Adrenal gland (tissue), 12 donors: ENCODE measurements around the gene IPCEF1. TPM values are rescaled to one million over a fixed set of nuclear protein-coding genes. Genes with fewer than 3 reads are reported as not detected.
"Not testable (repeated sequence)": the region's sequence is repeated elsewhere in the genome, so short reads cannot be mapped to it uniquely, and the experiment has no call there.

Source experiments
- DNase-seq, 7 donors: peaks; one replicate each; pipeline ENCODE4 v3.0.0-alpha.2; 2019 to 2020
- H3K27ac ChIP-seq, 5 donors: fragments of 200-600 bp; sonication (generic) in 4 of 5; 1 replicate in 3 of 5; 2 replicates in 2 of 5; pipeline versions ENCODE4 v1.5.1 to v1.8.0; 2016 to 2020; ENCODE audit warnings: mild to moderate bottlenecking in 1 of 5
- H3K27me3 ChIP-seq: fragments of 200-600 bp; 2 replicates; pipeline ENCODE4 v1.8.0; 2021
- H3K36me3 ChIP-seq, 2 donors: fragments of 200-600 bp; replicated peaks in 1 of 2; 1 replicate in 1 of 2; 2 replicates in 1 of 2; pipeline versions ENCODE4 v1.5.1 to v1.8.0; 2018 to 2022
- H3K4me1 ChIP-seq, 2 donors: fragments of 200-600 bp; replicated peaks in 1 of 2; 1 replicate in 1 of 2; 2 replicates in 1 of 2; pipeline versions ENCODE4 v1.5.1 to v1.8.0; 2018 to 2021
- H3K4me3 ChIP-seq, 4 donors: fragments of 200-600 bp; sonication (generic) in 3 of 4; one replicate each; pipeline ENCODE4 v1.5.1; 2016 to 2018
- H3K9me3 ChIP-seq, 3 donors: fragments of 200-600 bp; sonication (generic) in 1 of 3; replicated peaks in 1 of 3; 1 replicate in 2 of 3; 2 replicates in 1 of 3; pipeline versions ENCODE4 v1.5.1 to v1.8.0; 2016 to 2021
- POLR2A ChIP-seq, 2 donors: fragments of 450-650 bp; IDR thresholded peaks; one replicate each; pipeline ENCODE4 v1.6.1; 2017; ENCODE audit warnings: antibody characterized with exemption in 2 of 2, mild to moderate bottlenecking in 2 of 2, moderate library complexity in 1 of 2
- WGBS, 4 donors: extraction: QIAGEN DNeasy Blood & Tissue Kit in 2 of 4; methylation state at CpG; one replicate each; pipeline versions ENCODE4 v1.1.5 to v1.1.7; 2013 to 2017; 5-methylcytosine and 5-hydroxymethylcytosine counted together
- intact Hi-C, 2 donors: fragments of 100-400 bp; cut with DNase I; formaldehyde crosslinking; loops; one replicate each; pipeline versions ENCODE4 v1.14.1 to v1.15.0; 2022 to 2023
- polyA plus RNA-seq, 3 donors: library from polyadenylated mRNA; stranded (reverse); fragments of 200-250 nt in 2 of 3; fragments of 350-450 nt in 1 of 3; fragmentation: Illumina TruSeq in 1 of 3; extraction: RNeasy Lipid Tissue Mini Kit (QIAGEN cat#74804) in 1 of 3; gene quantifications; one replicate each; pipeline ENCODE4 v1.2.3, GENCODE V29; 2013 to 2014
- total RNA-seq, 9 donors: library from RNA; depleted of rRNA in 4 of 9; stranded (reverse); fragments of >200 nt in 4 of 9; fragments of 120-200 nt in 1 of 9; fragmentation: NEBNext Ultra II Directional in 1 of 9; extraction: Animal tissue kit (Norgen Biotek cat#: 25700) in 1 of 9; gene quantifications; one replicate each; pipeline versions ENCODE4 v1.1.0 to v1.2.4, GENCODE V29; 2013 to 2023
- TF ChIP-seq, protein P1 (sequence below), 6 experiments: fragments of 450-650 bp in 4 of 6; fragments of 200-600 bp in 2 of 6; sonication (generic) in 1 of 6; IDR thresholded peaks; 1 replicate in 5 of 6; 2 replicates in 1 of 6; pipeline versions ENCODE4 v1.5.1 to v1.8.0; 2016 to 2021; ENCODE audit warnings: antibody characterized with exemption in 6 of 6, mild to moderate bottlenecking in 2 of 6, moderate library complexity in 1 of 6
- donor health status: healthy with polysubstance abuse.
- donor health status: Bipolar disorder and iron deficiency.
- donor health status: DM: yes; HTN: yes; CAD: no.
- donor health status: DM: no; HTN: no; CAD: no.
- donor health status: DM: no; HTN: no; CAD: no.
- donor health status: DM: yes; HTN: yes; CAD: no.

IPCEF1 gene
- total and polyA plus RNA-seq, 12 donors, result 0.07 to 1.2 (median 0.72) TPM; not detected in 1

DNA sequence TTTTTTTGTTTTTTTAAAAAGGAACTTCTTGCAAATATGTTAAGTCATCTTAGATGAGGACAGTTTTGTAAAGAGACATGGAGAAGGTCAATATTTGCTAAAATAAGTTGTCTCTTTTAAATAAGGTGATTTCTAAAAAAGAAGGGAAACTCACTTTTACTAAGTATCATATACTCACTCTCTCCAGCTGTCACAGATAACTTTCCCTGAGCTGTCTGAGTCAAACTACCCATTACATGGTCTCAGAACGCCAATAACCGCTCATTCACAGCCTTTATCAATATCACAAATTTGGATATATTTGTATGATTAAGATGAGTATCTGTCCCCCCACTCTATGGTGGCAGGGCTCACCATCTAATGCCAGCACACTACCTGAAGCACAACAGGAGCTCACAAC is 47.6 kb downstream of the IPCEF1 start:
- DNase-seq, result no peak
- Histone ChIP-seq H3K27ac (no peak overlapping the region), H3K27me3 (no peaks in the 10 kb centered on the region), H3K4me1 (peaks cover 2 to 5% of the 10 kb centered on the region in 2 donors), H3K36me3 (no peaks in the 10 kb centered on the region), H3K4me3 (no peak overlapping the region), H3K9me3 (no peaks in the 10 kb centered on the region)
- intact Hi-C loops, result no loop called here
- WGBS, 4 donors, result 83 to 96% (median 92%) methylated on average over 2 of the region's 2 CpGs
- TF ChIP-seq, protein P1, sequence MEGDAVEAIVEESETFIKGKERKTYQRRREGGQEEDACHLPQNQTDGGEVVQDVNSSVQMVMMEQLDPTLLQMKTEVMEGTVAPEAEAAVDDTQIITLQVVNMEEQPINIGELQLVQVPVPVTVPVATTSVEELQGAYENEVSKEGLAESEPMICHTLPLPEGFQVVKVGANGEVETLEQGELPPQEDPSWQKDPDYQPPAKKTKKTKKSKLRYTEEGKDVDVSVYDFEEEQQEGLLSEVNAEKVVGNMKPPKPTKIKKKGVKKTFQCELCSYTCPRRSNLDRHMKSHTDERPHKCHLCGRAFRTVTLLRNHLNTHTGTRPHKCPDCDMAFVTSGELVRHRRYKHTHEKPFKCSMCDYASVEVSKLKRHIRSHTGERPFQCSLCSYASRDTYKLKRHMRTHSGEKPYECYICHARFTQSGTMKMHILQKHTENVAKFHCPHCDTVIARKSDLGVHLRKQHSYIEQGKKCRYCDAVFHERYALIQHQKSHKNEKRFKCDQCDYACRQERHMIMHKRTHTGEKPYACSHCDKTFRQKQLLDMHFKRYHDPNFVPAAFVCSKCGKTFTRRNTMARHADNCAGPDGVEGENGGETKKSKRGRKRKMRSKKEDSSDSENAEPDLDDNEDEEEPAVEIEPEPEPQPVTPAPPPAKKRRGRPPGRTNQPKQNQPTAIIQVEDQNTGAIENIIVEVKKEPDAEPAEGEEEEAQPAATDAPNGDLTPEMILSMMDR (IDR thresholded peaks at IDR 0.05), result no peak
- no peak for TF ChIP-seq POLR2A (IDR thresholded peaks at IDR 0.05)

DNA sequence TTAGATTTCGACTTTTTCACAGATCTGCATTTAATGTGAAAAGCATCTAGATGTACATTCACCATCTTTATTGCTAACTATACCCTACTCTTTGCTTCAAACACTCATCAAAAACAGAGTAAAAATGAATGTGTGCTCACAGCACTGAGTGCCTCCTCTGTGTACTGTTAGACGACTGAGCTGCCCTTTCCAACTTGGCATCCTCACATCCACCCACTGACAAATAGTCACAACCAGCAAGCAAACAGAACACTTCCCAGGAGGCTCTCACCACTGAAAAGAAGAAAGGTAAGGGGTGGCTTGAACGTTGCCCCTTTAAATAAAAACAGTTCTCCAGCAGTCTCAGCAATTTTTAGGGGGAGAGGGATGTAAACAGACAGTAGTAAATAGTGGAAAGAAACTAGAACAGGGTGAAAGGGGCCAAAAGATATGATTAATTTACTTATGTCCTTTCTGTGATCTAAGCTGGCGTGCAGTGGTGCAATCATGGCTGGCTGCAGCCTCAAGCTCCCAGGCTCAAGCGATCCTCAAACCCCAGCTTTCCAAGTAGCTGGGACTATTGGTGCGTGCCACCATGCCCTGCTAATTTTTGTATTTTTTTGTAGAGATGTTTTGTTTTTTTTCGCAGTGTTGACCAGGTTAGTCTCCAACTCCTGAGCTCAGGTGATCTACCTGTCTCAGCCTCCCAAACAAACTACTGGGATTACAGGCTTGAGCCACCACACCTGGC is 48.7 kb downstream of the IPCEF1 start:
- H3K4me3 ChIP-seq, result no peak overlapping the region
- H3K27me3 ChIP-seq, result no peaks in the 10 kb centered on the region
- no peaks in the 10 kb centered on the region for H3K36me3 ChIP-seq
- no peak for DNase-seq
- peaks cover 9 to 11% of the 10 kb centered on the region in 2 donors for H3K4me1 ChIP-seq
- intact Hi-C loops, result no loop called here
- no peak overlapping the region for H3K27ac ChIP-seq
- TF ChIP-seq, protein P1 (IDR thresholded peaks at IDR 0.05), result no peak
- TF ChIP-seq POLR2A (IDR thresholded peaks at IDR 0.05), result no peak
- 79 to 87% (median 84%) methylated on average over 7 of the region's 7 CpGs for WGBS, 4 donors
- no peaks in the 10 kb centered on the region for H3K9me3 ChIP-seq

DNA sequence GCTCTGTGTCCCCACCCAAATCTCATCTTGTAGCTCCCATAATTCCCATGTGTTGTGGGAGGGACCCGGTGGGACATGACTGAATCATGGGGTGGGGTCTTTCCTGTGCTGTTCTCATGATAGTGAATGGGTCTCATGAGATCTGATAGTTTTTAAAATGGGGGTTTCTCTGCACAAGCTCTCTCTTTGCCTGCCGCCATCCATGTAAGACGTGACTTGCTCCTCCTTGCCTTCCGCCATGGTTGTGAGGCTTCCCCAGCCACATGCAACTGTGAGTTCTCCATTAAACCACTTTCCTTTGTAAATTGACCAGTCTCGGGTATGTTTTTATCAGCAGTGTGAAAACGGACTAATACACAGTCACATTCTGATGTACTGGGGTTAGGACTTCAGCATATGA is 49.5 kb downstream of the IPCEF1 start:
- WGBS, 4 donors, result 91 to 96% (median 92%) methylated on average over 6 of the region's 6 CpGs
- H3K4me3 ChIP-seq, H3K27me3 ChIP-seq, H3K9me3 ChIP-seq, DNase-seq, H3K36me3 ChIP-seq, H3K27ac ChIP-seq, intact Hi-C loops: not testable (repeated sequence)
- H3K4me1 ChIP-seq, result peaks cover 9 to 16% of the 10 kb centered on the region in 2 donors

DNA sequence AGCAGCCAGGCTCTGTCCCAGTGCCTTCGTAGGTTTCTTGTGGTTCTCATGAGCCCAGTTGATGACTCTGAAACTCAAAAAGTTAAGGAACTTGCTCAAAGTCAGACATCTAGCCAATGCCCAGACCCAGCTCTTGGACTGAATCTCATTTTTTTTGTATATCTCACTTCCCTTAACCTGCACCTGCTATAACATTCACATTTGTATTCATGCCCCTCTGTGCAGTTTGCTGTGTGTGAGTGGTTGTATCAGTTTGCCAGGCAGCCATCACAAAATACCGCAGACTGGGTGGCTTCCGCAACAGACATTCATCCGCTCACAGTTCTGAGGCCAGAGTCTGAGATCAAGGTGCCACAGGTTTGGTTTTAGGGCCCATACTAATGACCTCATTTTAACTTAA is 49.9 kb downstream of the IPCEF1 start:
- no peaks in the 10 kb centered on the region for H3K9me3 ChIP-seq
- intact Hi-C loops, result no loop called here
- WGBS, 4 donors, result 94 to 98% (median 96%) methylated on average over 4 of the region's 4 CpGs

More for the DNA sequence above, 49.9 kb downstream of the IPCEF1 start:
- H3K36me3 ChIP-seq, result no peaks in the 10 kb centered on the region
- H3K27ac ChIP-seq, result no peak overlapping the region
- no peak for TF ChIP-seq POLR2A (IDR thresholded peaks at IDR 0.05)
- TF ChIP-seq, protein P1 (IDR thresholded peaks at IDR 0.05), result no peak
- H3K4me1 ChIP-seq, result peaks cover 11 to 19% of the 10 kb centered on the region in 2 donors
- no peak for DNase-seq
- no peaks in the 10 kb centered on the region for H3K27me3 ChIP-seq
- H3K4me3 ChIP-seq, result no peak overlapping the region
